ENCODE data around the gene PDZRN4.
"Not testable (repeated sequence)": the region's sequence is repeated elsewhere in the genome, so short reads cannot be mapped to it uniquely, and the experiment has no call there.

The PDZRN4 gene

GRCh38 chr12:41286426-41286825 is 98.3 kb downstream of the PDZRN4 start:
- no peaks in the 10 kb centered on the region for H3K36me3 ChIP-seq (ENCODE audit: insufficient read depth, low read length)
- no peaks in the 10 kb centered on the region for H3K27me3 ChIP-seq (ENCODE audit: insufficient read depth, low read length)
- WGBS, result 94% methylated on average over 1 of the region's 1 CpG
- H3K9ac ChIP-seq (ENCODE audit: low read depth, low read length), result no peak overlapping the region
- no peak overlapping the region for H3K4me3 ChIP-seq (ENCODE audit: low read length)
- no peak overlapping the region for H3K27ac ChIP-seq (ENCODE audit: low read depth, low read length)
- no peaks in the 10 kb centered on the region for H3K4me1 ChIP-seq (ENCODE audit: insufficient read depth, low read length)
- H3K9me3 ChIP-seq (ENCODE audit: insufficient read depth, low read depth, low read length), result no peaks in the 10 kb centered on the region

DNA sequence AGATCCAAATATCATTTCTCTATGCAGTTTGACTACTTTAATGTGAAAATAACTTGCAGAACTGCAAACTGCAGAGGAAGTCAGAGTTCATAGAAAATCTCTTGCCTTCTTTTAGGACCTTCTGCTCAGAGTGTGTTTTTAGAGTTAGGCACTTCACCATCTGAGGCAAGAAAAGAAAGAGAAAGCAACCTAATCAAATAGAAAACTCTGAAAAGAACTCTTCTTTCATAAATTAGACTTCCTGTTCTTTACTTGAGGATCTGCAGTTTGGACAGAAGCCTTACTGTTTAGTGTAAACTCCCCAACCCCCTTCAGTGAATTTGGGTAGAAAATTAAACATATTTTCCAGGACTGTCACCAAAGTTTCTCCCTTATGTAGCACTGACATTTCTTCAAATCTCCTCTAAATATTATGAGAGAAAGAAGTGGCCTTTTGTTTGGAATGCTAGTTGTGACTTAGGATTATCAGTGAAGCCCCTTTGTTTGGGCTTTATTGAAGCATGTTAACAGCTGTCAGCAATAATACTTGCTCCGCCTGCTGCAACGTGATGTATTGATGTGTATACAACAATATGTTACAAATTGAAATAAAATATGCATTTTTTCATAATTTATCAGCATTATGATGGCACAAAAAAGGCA is 99.5 kb downstream of the PDZRN4 start:
- H3K27ac ChIP-seq (ENCODE audit: low read depth, low read length), result no peak overlapping the region
- no peaks in the 10 kb centered on the region for H3K4me1 ChIP-seq (ENCODE audit: insufficient read depth, low read length)
- no peaks in the 10 kb centered on the region for H3K36me3 ChIP-seq (ENCODE audit: insufficient read depth, low read length)
- H3K27me3 ChIP-seq (ENCODE audit: insufficient read depth, low read length), result no peaks in the 10 kb centered on the region
- no peak overlapping the region for H3K9ac ChIP-seq (ENCODE audit: low read depth, low read length)
- WGBS, result no CpG with 5 or more reads among the region's 2 CpGs
- no peak overlapping the region for H3K4me3 ChIP-seq (ENCODE audit: low read length)
- H3K9me3 ChIP-seq (ENCODE audit: insufficient read depth, low read depth, low read length), result no peaks in the 10 kb centered on the region

DNA sequence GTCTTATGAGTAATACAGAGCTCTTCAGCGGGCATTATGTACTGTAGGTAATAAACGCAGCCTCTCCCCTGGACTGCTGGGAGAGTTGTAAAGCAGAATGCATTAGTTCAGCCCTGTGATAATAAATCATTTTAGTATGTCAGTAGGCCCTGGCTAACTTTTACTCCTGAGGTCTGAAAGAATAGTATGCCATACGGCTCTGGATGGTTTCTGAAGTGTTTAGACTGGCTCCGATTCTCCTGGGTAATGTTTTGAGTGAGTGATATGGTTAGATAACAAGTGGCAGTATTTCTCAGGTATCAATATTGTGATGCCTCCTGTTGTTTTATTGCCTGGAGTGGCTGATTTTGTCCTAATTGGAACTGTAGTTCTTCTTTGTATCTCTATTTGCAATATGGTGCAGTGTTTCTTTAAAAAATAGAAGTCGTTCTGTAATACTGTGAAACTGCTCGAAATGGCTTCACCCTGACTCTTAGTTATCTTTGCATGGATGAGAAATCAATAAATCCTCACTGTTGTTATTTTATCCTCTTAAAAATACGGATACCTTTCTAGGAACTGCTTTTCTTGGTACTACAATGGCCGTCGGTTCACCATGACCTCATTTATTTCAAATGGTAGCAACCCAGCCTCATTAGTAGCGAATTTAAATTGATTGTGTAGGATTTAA is 100.2 kb downstream of the PDZRN4 start:
- no peak overlapping the region for H3K9ac ChIP-seq (ENCODE audit: low read depth, low read length)
- 91% methylated on average over 9 of the region's 10 CpGs for WGBS
- no peaks in the 10 kb centered on the region for H3K9me3 ChIP-seq (ENCODE audit: insufficient read depth, low read depth, low read length)
- no peaks in the 10 kb centered on the region for H3K27me3 ChIP-seq (ENCODE audit: insufficient read depth, low read length)
- no peak overlapping the region for H3K4me3 ChIP-seq (ENCODE audit: low read length)
- H3K4me1 ChIP-seq (ENCODE audit: insufficient read depth, low read length), result no peaks in the 10 kb centered on the region
- H3K36me3 ChIP-seq (ENCODE audit: insufficient read depth, low read length), result no peaks in the 10 kb centered on the region
- no peak overlapping the region for H3K27ac ChIP-seq (ENCODE audit: low read depth, low read length)

GRCh38 chr12:41289501-41289900 is 101.4 kb downstream of the PDZRN4 start:
- no peaks in the 10 kb centered on the region for H3K36me3 ChIP-seq (ENCODE audit: insufficient read depth, low read length)

GRCh38 chr12:41293011-41293410 is 104.9 kb downstream of the PDZRN4 start:
- Histone ChIP-seq H3K4me3 (ENCODE audit: low read length) (no peak overlapping the region), H3K9me3 (ENCODE audit: insufficient read depth, low read depth, low read length) (no peaks in the 10 kb centered on the region), H3K9ac (ENCODE audit: low read depth, low read length) (no peak overlapping the region), H3K36me3 (ENCODE audit: insufficient read depth, low read length) (no peaks in the 10 kb centered on the region), H3K27me3 (ENCODE audit: insufficient read depth, low read length) (no peaks in the 10 kb centered on the region), H3K27ac (ENCODE audit: low read depth, low read length) (no peak overlapping the region), H3K4me1 (ENCODE audit: insufficient read depth, low read length) (no peaks in the 10 kb centered on the region)
- WGBS, result 92% methylated on average over 6 of the region's 6 CpGs

More at GRCh38 chr12:41289501-41289900, 101.4 kb downstream of the PDZRN4 start:
- H3K27me3 ChIP-seq (ENCODE audit: insufficient read depth, low read length), result no peaks in the 10 kb centered on the region
- 98% methylated on average over 3 of the region's 3 CpGs for WGBS
- no peaks in the 10 kb centered on the region for H3K9me3 ChIP-seq (ENCODE audit: insufficient read depth, low read depth, low read length)
- no peak overlapping the region for H3K4me3 ChIP-seq (ENCODE audit: low read length)
- no peaks in the 10 kb centered on the region for H3K4me1 ChIP-seq (ENCODE audit: insufficient read depth, low read length)
- H3K27ac ChIP-seq (ENCODE audit: low read depth, low read length), result no peak overlapping the region
- H3K9ac ChIP-seq (ENCODE audit: low read depth, low read length), result no peak overlapping the region

DNA sequence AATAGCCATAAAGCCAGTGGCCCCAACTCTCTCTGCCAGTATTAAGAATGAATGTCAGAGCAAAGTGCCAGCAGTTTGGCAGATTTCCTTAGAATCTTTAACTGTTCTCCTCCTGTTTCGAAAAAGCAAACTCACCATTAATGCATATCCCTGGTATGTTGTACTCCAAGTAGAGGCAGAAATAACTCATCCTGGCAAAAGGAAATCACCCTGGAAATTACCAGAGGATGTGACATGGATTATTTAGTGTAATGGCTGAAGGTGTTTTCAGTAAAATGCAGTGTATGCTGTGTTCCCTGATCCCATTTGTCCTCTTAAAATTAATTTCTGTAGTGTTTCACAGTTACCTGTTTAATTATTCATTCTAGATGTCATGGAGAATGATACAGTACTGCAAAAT is 105.3 kb downstream of the PDZRN4 start:
- Histone ChIP-seq H3K9ac (ENCODE audit: low read depth, low read length) (no peak overlapping the region), H3K36me3 (ENCODE audit: insufficient read depth, low read length) (no peaks in the 10 kb centered on the region)
- WGBS, result 100% methylated on average over 1 of the region's 1 CpG

DNA sequence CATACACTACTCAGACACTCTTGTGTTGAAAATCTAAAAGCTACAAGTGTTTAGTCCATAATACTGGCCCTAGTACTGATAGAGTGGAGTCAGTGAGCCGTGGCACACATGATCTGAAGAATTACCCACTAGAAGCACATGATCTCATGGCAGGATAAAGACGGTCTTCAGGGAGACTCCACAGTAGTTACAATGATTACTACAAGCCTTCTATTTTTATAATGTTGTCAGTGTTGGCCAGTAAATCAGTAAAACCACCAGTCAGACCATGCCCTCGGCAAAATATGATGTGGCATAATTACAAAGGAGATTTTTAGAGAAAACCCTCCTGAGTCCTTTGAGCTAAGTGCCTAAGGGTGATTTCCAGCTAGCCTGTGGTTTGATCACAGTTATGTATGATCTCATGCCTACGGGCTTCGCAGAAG is 114.9 kb downstream of the PDZRN4 start:
- Histone ChIP-seq H3K4me3 (ENCODE audit: low read length) (no peak overlapping the region), H3K4me1 (ENCODE audit: insufficient read depth, low read length) (no peaks in the 10 kb centered on the region), H3K27ac (ENCODE audit: low read depth, low read length) (no peak overlapping the region), H3K27me3 (ENCODE audit: insufficient read depth, low read length) (no peaks in the 10 kb centered on the region), H3K9me3 (ENCODE audit: insufficient read depth, low read depth, low read length) (no peaks in the 10 kb centered on the region), H3K36me3 (ENCODE audit: insufficient read depth, low read length) (no peaks in the 10 kb centered on the region), H3K9ac (ENCODE audit: low read depth, low read length) (no peak overlapping the region)
- WGBS, result 95% methylated on average over 4 of the region's 5 CpGs

More for the DNA sequence above, 105.3 kb downstream of the PDZRN4 start:
- Histone ChIP-seq H3K27ac (ENCODE audit: low read depth, low read length) (no peak overlapping the region), H3K27me3 (ENCODE audit: insufficient read depth, low read length) (no peaks in the 10 kb centered on the region), H3K4me3 (ENCODE audit: low read length) (no peak overlapping the region), H3K4me1 (ENCODE audit: insufficient read depth, low read length) (no peaks in the 10 kb centered on the region), H3K9me3 (ENCODE audit: insufficient read depth, low read depth, low read length) (no peaks in the 10 kb centered on the region)

- H3K36me3 ChIP-seq (ENCODE audit: insufficient read depth, low read length), result no peaks in the 10 kb centered on the region
- no peak overlapping the region for H3K4me3 ChIP-seq (ENCODE audit: low read length)
- H3K27me3 ChIP-seq (ENCODE audit: insufficient read depth, low read length), result no peaks in the 10 kb centered on the region
- 100% methylated on average over 1 of the region's 1 CpG for WGBS
- no peaks in the 10 kb centered on the region for H3K4me1 ChIP-seq (ENCODE audit: insufficient read depth, low read length)
- no peak overlapping the region for H3K9ac ChIP-seq (ENCODE audit: low read depth, low read length)
- no peaks in the 10 kb centered on the region for H3K9me3 ChIP-seq (ENCODE audit: insufficient read depth, low read depth, low read length)
- H3K27ac ChIP-seq (ENCODE audit: low read depth, low read length), result no peak overlapping the region
These were observed 116.4 kb downstream of the PDZRN4 start for GRCh38 chr12:41304526-41304925.

GRCh38 chr12:41310367-41310766 is 122.2 kb downstream of the PDZRN4 start:
- whole genome bisulfite sequencing, result 94% methylated on average over 1 of the region's 2 CpGs
- no peaks in the 10 kb centered on the region for H3K27me3 ChIP-seq (ENCODE audit: insufficient read depth, low read length)
- H3K9ac ChIP-seq (ENCODE audit: low read depth, low read length), result no peak overlapping the region
- H3K36me3 ChIP-seq (ENCODE audit: insufficient read depth, low read length), result no peaks in the 10 kb centered on the region
- no peaks in the 10 kb centered on the region for H3K4me1 ChIP-seq (ENCODE audit: insufficient read depth, low read length)
- no peak overlapping the region for H3K27ac ChIP-seq (ENCODE audit: low read depth, low read length)
- H3K9me3 ChIP-seq (ENCODE audit: insufficient read depth, low read depth, low read length), result no peaks in the 10 kb centered on the region
- no peak overlapping the region for H3K4me3 ChIP-seq (ENCODE audit: low read length)

DNA sequence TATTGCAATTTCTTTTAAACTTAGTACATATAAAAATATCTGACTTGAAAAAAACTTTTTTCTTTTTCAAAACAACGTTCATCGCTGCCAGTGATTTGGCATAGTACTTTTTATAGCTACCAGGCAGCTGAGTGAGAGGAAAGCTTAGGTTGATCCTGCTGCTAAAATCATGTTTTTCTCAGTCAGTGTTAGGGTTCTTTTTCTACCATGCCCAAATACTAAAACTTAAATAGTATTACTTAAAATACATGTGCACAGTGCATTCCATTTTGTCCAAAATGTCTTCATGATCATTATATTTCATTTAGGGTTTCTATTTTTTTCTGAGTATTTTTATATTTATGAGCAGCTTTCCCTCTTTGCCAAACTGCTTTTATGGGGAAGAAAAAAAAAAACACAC is 123.8 kb downstream of the PDZRN4 start:
- H3K4me1 ChIP-seq (ENCODE audit: insufficient read depth, low read length), result no peaks in the 10 kb centered on the region
- WGBS, result 100% methylated on average over 2 of the region's 2 CpGs
- no peak overlapping the region for H3K4me3 ChIP-seq (ENCODE audit: low read length)

DNA sequence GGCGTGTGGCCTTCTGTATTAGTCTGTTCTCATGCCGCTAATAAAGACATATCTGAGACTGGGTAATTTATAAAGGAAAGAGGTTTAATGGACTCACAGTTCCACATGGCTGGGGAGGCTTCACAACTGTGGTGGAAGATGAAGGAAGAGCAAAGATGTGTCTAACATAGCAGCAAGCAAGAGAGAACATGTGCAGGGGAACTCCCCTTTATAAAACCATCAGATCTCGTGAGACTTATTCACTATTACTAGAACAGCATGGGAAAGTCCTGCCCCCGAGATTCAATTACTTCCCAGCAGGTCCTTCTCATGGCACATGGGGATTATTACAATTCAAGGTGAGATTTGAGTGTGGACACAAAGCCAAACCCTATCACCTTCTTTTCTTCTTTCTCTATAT is 124.3 kb downstream of the PDZRN4 start:
- not testable (repeated sequence) for H3K36me3 ChIP-seq (ENCODE audit: insufficient read depth, low read length); H3K27ac ChIP-seq (ENCODE audit: low read depth, low read length); H3K4me1 ChIP-seq (ENCODE audit: insufficient read depth, low read length); H3K27me3 ChIP-seq (ENCODE audit: insufficient read depth, low read length); H3K9me3 ChIP-seq (ENCODE audit: insufficient read depth, low read depth, low read length); H3K9ac ChIP-seq (ENCODE audit: low read depth, low read length); H3K4me3 ChIP-seq (ENCODE audit: low read length)
- 96% methylated on average over 4 of the region's 4 CpGs for WGBS

More for the DNA sequence above, 123.8 kb downstream of the PDZRN4 start:
- Histone ChIP-seq H3K9ac (ENCODE audit: low read depth, low read length) (no peak overlapping the region), H3K27ac (ENCODE audit: low read depth, low read length) (no peak overlapping the region), H3K27me3 (ENCODE audit: insufficient read depth, low read length) (no peaks in the 10 kb centered on the region), H3K36me3 (ENCODE audit: insufficient read depth, low read length) (no peaks in the 10 kb centered on the region), H3K9me3 (ENCODE audit: insufficient read depth, low read depth, low read length) (no peaks in the 10 kb centered on the region)

Data from HUES64 (cell line).